SW480 (cell line): ENCODE measurements around the gene FKBP6.
"Not testable (repeated sequence)": the region's sequence is repeated elsewhere in the genome, so short reads cannot be mapped to it uniquely, and the experiment has no call there.

ENCODE experiments used
- DNase-seq: peaks from one replicate; pipeline ENCODE4 v3.0.0-alpha.2; 2016; ENCODE audit warnings: low spot score

The FKBP6 gene

DNA sequence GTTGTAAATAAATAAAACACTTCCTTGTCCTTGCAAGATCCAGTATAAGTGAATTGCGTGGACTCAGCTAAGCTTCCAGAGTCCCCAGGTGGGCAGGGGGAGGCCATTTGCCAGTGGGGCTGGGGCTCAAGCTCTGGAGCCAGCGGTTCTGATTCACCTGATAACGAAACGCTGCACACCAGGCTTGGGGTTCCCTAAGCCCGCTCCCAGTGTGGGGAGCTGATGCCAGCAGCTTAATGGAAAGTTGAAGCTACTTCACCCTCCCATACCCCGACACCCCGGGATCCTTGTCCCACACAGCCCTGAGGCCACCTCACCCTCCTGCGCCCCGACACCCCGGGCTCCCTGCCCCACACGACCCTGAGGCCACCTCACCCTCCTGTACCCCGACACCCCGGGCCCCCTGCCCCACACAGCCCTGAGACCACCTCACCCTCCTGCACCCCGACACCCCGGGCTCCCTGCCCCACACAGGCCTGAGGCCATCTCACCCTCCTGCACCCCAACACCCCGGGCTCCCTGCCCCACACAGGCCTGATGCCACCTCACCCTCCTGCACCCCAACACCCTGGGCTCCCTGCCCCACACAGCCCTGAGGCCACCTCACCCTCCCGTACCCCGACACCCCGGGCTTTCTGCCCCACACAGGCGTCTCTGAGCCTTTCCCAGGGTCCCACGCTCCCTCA, 30.8 kb downstream of the FKBP6 start:
- DNase-seq = no peak

DNA sequence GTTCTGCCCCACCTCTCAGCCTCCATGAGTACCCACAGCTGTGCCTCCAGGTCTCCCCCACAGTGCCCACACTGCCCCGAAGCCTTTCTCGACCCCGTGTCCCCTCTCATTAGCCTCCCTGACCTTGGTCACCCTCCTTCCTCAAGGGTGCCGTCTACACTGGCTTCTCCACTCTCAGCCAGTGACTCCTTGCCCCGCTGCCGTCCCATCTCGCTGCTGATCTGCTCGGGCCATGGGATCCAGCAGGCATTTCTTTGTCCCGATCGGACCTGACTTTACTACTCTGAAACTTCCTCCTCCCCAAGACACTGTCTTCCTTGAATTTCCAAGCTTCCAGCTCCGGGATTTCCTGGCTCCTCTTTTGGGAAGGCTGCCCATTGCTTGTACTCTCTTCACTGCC, 31.3 kb downstream of the FKBP6 start:
- no peak for DNase-seq

DNA sequence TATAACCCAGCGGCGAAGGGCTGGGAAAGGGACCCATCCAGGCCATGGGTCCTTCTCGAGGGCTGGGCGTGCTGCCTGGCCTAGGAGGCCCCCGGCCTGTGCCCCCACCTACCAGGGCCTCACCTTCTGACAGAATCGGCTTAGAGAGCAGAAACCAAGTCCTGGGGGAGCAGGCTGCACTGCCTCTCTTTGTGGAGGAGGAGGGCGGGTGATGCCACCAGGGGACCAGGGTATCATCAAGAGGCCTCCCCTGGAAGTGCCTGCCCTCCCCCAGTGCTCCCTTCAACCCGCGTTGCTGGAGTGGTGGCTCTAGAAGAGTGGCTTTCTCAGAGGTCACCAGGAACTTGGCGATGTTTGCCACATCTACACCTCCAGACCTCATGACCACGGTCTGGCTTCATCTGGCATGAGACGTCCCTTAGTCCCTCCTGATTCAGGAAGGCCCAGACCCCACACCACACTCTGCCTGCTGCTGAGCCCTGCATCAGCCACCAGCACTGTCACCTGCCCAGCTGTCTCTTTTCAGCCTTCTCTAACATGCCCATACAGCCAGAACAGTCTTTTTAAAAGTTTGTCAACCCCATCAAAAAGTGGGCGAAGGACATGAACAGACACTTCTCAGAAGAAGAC, 31.9 kb downstream of the FKBP6 start:
- DNase-seq = no peak

DNA sequence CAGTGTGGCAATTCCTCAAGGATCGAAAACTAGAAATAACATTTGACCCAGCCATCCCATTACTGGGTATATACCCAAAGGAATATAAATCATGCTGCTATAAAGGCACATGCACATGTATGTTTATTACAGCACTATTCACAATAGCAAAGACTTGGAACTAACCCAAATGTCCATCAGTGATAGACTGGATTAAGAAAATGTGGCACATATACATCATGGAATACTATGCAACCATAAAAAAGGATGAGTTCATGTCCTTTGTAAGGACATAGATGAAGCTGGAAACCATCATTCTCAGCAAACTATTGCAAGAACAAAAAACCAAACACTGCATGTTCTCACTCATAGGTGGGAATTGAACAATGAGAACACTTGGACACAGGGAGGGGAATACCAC, 32.6 kb downstream of the FKBP6 start:
- not testable (repeated sequence) for DNase-seq

DNA sequence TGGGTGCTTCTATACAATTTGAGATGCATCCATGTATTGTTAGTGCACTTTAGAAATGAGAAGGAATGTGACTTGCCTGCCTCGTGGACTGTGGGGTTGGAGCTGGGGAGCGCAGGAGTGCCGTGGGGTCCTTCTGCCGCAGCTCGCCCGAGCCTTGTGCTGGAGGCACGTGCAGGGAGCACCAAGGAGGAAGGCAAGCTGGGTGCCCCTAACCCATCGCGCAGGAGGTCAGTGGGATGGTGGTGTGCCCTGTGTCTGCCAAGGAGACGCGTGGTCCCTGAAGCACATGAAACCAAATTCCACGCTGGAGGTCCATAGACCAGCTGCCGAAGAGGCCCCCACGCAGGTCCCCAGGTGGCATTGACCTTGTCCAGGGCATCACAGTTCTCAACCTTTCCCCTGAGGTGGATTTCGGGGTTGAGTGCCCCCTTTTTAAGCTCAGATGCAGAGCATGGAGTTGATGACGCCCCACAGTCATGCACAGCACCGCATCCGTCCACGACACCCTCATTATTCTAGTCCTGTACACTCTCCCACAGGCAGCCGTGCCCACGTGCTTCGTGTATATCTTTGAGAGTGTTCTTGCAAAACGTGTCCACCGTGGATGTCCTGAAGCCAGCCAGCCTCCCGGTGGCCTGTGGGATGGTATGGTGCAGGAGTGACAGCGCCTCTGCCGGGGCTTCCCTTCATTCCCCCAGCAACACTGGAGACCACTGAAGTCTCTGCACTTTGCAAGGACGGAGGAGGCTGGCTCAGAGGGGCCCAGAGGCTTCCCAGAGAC, 35.5 kb downstream of the FKBP6 start:
- DNase-seq = no peak

DNA sequence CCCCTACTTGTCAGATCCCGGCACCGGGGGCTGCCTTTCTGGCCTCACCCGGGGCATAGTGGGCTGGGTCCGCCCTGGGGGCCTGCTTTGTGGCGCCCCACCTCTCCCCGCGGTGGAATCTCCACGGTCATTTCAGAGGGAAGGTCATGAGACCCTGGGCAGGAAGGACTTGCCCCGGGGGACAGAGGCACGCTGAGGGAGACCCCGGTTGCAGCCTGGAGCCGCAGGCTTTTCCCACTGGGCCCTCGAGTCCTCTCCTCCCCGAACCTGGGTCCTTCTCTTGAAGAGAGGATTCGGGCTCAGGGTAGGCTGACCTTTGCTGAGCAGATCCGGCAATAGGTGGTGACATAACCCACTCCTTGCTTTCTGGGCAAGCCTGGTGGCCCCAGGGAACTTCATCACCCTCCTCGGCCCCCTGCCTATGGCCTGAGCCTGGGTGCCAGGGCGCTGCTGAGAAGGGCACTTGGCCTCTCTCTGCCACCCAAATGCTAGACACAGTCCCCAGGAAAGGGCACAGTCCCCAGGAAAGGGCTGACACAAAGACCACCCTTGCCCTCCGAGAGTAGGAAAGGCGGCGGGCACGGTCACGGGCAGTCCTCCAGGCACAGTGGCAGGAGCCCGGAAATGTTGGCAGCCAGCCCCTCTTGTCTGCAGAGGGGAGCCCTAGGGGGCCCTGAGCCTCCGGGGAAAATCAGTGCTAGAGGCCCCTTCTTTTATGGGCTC, 36.2 kb downstream of the FKBP6 start:
- DNase-seq = no peak

DNA sequence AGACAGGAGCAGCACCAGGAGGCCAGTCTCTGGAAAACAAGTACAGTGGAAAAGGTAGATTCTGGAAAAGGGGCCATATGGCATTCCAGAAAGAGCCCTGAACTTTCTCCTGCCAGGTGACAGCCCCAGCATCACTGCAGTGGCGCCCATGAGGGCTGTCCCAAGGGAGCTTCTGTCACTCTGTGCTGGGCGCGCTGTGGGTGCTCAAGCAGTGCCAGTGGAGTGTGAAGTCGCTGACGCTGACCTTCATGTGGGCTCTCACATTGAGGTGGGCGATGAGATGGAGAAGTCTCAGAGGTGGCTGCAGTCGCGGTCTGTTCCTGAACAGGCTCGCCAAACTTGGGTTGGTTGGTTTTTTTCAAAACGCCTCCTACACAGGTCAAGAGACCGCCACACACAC, 38.2 kb downstream of the FKBP6 start:
- DNase-seq = no peak

DNA sequence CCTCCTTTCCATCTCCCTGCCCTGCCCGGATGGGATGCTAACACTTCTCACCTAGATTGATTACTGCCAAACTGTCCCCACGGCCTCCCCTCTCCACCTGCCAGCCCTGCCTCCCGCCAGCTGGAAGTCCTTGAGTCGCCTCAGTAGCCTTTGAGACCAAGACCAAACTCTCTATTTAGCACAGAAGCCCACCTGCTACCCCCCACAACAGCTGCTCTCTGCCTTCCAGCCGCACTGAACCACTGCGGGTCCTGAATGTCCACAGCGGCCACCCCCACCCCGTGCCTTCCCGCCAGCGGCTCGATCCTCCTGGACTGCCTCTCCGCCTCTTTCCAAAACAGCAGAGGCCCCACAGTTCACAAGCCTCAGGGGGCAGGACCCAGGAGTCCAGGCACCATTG, 39.0 kb downstream of the FKBP6 start:
- no peak for DNase-seq

DNA sequence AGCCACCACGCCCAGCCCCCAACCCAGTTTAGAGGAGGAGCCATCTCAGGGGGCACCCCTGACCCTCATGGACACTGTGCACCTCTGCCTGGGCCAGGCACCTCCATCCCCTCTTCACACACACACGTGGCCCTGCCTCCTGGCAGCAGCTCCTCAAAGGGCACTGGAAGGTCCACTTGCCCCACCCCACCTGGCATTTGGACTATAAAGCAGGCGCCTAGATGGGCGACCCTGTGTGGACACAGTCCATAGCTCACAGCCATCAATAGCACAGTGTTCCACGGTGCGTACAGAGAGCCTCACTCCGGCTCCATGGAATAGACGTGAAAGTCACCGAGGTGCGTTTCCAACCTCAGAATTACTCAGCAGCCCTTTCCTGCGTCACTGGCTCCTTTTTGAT, 41.0 kb downstream of the FKBP6 start:
- DNase-seq = no peak

DNA sequence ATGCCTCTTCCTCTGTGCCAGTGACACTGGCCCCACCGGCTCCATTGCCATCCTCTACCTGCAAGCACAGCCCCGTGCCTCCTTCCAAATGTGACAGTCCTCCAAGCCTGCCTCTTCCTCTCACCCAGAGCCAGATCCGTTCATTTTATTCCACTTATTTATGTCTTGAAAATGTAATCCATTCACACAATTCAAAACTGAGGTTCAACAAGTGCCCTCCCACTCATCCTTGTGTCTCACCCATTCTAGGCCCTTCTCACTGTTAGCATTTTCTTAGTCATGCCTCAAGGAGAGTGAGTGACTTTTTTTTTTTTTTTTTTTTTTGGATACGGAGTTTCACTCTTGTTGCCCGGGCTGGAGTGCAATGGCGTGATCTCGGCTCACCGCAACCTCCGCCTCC, 41.7 kb downstream of the FKBP6 start:
- no peak for DNase-seq

DNA sequence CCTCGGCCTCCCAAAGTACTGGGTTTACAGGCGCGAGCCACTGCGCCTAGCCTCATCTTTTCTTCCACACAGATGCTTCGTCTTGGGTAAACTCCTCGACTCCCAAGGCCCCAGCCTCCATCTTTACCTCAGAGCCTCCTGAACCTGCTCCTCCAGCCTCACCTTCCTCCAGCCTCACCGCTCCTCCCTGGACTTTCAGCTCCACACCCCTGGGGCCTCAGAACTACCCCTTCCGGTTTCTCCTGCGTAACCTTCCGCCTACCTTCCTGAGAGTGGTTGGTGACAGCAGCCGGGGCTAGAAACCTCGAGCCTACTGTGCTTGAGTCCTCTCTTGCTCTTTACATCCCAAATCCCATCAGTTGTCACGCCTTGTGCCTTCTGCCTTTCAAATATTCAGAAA, 45.8 kb downstream of the FKBP6 start:
- DNase-seq = no peak

DNA sequence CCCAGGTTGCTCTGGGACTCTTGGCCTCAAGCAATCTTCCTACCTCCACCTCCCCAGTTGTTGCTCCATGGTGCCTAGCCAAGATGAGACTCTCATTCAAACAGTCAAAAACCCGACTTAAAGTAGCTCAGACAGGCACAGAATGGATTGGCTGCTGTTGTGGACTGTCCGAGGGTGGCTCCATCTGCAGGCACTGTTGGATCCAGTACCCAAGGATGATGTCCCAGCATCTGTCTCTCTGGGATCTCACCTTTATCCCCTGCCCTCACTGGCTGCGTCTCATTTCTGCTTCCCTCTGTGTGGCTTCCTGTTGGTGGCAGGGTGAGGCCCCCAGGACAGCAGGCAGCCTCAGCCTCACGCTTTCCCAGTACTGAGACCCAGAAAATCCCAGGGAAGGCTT, 48.3 kb downstream of the FKBP6 start:
- not testable (repeated sequence) for DNase-seq

DNA sequence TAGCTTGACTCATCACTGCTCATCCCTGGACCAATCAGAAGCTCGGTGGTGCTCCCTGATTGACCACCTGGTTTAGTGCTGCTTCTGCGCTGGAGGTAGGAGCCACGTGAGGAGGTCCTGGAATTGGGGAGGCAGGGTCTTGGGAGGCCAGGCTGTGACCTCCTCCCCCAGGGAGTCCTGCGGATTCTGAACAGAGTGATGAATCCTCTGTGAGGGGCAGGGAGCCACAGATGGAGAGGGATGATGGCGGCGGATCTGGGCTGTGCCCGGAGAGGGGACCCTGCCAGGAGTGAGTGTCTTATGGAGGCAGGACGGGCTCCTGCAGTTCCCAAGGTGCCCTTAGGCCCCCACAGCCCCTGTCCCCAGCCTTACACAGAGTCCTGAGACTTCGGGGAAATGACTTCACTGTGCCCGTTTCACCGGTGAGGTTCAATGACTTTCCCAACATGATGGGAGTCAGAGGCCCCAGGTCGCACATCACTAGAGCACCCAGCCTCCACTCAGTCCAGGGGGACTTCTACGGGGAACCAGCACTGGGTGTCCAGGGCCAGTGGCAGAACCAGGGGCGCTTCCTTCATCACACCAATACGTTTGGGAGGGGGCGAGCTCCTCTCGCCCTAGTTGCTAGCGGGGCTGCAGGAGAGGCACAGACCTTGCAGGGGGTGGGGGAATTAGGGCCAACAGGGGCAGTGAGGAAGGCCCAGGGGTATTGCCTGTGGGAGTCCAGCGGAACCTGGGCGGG, 48.9 kb downstream of the FKBP6 start:
- no peak for DNase-seq

DNA sequence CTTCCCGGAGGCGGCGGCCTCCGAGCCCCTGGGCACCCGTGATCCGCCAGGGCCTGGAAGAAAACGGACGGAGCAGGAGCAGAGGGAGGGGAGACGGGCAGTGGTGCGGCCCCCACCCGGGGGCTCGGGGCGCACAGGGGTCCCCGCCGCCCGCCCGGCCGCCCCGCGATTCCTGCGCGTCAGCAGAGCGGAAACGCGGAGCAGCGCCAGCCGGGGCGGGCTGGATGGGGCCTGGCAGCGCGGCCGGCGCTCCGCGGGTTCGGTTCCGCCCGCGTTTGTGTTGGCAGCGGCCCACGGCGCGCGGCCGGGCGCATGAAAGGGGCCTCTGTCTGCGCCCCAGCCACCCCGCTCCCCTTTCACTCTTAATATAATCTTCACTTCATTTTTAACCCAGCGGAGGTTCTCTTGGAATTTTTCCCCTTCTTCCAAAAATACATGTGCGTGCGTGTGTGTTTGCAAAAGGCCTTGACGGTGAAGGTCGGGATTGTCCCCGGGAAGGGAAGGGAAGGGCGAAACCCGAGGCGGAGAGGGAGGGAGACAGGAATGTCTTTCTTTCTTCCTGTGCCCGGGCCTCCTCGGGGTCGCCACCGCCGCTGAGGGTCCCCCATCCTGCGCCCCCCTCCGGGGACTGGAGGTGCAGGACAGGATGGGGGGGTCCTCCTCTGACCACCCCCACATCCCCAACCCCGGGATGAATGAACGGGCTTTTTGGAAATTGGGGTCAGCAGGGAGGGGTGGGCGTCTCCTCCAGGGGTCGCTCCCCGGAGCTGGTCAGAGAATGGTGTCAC, 49.6 kb downstream of the FKBP6 start:
- DNase-seq = not testable (repeated sequence)

DNA sequence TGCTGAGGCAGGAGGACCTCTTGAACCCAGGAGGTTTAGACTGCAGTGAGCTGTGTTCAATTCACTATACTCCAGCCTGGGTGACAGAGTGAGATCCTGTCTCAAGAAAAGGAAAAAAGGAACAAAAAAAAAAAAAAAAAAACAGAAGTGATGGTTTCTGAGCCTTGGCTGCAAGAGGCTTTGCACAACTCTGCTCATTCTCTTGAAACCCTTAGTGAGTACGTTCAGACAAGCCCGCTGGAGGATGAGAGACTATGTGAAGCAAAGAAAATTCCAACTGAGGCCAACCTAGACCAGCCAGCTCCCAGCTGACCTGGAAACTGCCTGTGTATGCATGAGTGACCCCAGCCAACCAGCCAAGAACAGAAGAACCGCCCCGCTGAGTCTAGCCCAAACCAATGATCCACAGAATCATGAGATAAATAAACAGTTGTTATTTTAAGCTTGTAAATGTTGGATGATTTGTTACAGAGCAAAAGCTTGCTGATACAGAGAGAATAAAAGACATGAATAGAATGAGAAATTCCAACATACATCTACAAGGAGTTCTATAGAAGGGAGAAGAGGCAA, 55.1 kb downstream of the FKBP6 start:
- no peak for DNase-seq

DNA sequence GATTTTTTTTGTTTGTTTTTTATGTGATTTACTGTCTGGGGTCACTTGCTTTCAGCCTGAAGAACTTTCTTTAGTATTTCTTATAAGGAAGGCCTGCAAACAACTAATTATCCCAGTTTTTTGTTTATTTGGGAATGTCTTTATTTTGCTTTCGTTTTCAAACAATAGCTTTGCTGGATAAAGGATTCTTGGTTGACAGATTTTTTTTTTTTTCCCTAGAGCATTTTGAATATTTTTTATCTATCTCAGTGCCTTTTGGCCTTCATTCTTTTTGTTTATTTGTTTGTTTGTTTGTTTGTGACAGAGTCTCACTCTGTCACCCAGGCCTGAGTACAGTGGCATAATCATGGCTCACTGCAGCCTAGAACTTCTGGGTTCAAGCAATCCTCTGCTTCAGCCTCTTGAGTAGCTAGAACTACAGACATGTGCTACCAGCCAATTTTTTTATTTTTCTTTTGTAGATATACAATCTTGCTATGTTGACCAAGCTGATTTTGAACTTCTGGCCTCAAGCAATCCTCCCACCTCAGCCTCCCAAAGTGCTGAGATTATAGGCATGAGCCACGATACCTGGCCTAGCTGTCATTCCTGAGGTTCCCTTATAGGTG, 59.4 kb downstream of the FKBP6 start:
- no peak for DNase-seq

DNA sequence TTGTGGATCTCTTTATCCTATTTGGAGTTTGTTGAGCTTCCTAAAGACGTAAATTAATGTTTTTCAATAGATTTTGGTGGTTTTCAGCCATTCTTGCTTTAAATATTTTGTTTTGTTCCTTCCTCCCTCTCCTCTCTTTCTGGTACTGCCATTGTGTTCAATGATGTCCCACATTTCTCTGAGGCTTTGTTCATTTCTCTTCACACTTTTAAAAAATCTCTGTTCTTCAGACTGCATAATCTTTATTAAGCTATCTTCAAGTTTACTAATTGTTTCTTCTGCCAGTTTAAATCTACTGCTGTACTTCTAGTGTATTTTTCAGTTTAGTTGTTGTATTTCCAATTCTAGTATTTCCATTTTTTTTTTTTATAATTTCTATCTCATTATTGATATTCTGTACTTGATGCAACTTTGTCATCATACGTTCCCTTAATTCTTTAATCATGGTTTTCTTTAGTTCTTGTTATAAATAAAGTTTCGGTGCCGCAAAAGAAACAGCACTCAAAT, 60.0 kb downstream of the FKBP6 start:
- DNase-seq = no peak

DNA sequence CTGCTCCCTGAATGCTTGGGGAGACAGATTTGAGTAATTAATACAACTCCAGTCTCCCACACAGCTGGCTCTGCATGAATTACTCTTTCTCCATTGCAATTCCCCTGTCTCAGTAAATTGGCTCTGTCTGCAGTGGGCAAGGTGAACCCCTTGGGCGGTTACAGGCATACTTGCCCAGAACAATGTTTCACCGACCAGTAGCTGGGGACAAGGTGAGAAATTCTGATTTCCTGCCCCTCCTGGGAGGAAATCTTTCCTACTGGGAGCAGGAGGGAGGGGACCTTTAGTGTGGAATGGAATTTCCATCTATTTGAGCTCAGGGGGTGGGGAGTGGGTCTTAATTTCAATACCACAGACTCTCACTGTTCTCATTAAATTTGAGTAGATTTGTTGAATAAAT, 63.4 kb downstream of the FKBP6 start:
- no peak for DNase-seq

DNA sequence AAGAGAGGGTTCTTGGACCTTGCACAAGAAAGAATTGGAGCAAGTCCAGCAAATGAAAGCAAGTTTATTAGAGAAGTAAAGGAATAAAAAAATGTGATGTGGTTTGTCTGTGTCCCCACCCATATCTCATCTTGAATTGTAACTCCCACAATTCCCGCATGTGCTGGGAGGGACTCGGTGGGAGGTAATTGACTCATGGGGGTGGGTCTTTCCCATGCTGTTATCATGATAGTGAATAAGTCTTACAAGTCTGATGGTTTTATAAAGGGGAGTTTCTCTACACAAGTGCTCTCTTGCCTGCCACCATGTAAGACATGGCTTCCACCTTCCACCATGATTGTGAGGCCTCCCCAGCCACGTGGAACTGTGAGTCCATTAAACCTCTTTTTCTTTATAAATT, 66.5 kb downstream of the FKBP6 start:
- no peak for DNase-seq
